ENCODE measurements around the gene TRIP10.

- TF ChIP-seq FOXA1 (IDR thresholded peaks at IDR 0.05) (no peak), BHLHE40 (IDR thresholded peaks at IDR 0.05; ENCODE audit: borderline replicate concordance) (no peak), SP1 (IDR thresholded peaks at IDR 0.05) (no peak), FOXK2 (IDR thresholded peaks at IDR 0.05) (no peak), TARDBP (IDR thresholded peaks at IDR 0.05) (no peak), ARNT (IDR thresholded peaks at IDR 0.05) (no peak), NFRKB (IDR thresholded peaks at IDR 0.05) (no peak), FOXM1 (IDR thresholded peaks at IDR 0.05; ENCODE audit: borderline replicate concordance) (no peak)
Observed at GRCh38 chr19:6745965-6746364, 6.5 kb downstream of the TRIP10 start.
